SH-SY5Y (cell line): ENCODE measurements around the gene DLK1.

Experiments used
- GATA2 ChIP-seq: IDR thresholded peaks from 2 replicates; pipeline ENCODE4 v1.6.1; 2011; ENCODE audit warnings: mild to moderate bottlenecking, low read depth, low read length
- GATA3 ChIP-seq: IDR thresholded peaks from 2 replicates; pipeline ENCODE4 v1.6.1; 2011; ENCODE audit warnings: low read depth, mild to moderate bottlenecking, low read length, moderate library complexity

DNA sequence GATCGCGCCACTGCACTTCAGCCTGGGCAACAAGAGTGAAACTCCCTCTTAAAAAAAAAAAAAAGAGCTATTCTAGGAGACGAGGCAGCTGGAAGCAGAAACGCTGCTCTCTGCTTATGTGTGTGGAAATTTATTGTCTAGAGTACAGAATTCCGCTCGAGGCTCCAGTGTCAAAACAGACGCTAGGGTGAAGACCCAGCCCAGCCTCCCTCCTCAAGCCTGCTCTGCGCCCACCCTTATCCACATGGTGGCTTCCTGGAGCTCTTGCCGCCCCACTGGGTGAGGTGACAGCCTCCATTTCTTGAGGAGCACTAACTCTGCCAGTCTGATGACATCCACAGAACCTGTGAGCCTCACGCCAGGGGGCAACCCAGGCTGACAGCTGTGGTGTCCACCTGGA, 49.5 kb upstream of the DLK1 start:
- TF ChIP-seq GATA2 (no peak), GATA3 (no peak)
